Glomerular visceral epithelial cell (primary cell): ENCODE measurements around the gene ZYG11A.

Source experiments
- DNase-seq: peaks from one replicate; pipeline ENCODE4 v3.0.0-alpha.2; 2016; ENCODE audit errors: extremely low spot score

ZYG11A gene

DNA sequence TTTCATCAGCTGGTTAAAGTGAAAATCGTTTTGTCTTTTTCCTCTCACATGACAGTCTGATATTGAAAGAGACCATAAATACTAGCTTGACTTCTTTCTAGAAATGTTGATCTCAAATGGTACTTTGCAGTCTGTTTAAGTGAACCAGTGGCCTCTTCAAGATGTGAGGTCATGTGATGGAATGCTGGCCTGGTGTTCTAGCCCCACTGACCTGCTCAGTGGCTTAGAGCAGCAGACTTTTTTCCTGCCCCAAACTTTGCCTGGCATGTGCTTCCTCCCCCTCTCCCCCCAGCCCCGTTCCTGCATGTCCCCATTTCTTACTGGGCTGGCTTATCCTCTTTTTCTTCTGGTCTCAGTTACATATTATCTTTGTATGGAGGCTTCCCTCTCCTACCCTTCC, 34.3 kb downstream of the ZYG11A start:
- DNase-seq, result no peak

DNA sequence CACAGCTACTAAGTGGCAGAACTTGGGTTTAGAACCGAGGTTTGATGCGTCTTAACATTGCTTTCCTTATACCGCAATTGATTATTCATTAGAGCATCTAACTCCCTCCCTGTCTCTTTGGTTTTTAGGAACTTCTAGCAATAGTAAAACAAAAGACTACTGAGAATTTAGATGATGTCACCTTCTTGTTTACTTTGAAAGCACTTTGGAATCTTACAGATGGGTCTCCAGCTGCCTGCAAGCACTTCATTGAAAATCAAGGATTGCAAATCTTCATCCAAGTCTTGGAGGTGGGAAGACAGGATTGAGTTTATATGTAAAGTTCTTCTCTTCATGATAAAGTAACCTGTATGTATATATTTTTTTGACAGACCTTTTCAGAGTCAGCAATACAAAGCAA, 35.0 kb downstream of the ZYG11A start:
- DNase-seq, result no peak

DNA sequence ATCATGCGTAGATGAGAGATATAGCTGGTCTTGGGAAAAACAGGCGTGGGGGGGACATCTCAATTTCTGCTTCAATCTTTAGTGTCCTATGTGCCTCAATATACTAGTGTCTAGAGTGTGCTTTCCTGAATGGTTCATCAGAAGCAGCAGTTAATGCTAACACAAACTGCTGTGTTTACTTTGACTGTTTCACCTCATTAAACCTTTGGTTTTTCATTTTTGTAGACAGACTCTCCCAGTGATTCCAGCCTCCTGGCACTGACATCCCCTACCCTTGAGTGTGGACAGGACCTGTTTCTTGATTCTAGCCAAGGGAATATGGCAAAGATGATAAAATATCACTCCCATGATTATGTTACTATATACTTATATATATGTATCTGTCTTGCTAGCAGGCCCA, 37.6 kb downstream of the ZYG11A start:
- no peak for DNase-seq

DNA sequence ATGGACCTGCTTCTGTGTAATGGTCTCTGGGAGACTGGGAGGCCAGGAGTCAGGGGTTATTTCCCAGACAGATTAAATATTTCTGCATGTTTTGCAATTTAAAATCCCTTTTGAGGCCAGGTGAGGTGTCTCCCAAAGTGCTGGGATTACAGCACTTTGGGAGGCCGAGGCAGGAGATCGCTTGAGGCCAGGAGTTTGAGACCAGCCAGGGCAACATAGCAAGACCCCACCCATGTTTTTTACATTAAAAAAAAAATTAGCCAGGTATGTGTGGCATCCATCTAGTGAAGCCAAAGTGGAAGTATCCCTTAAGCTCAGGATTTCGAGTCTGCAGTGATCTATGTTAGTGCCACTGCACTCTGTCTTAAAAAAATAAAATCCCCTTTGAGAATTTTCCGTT, 44.9 kb downstream of the ZYG11A start:
- no peak for DNase-seq

DNA sequence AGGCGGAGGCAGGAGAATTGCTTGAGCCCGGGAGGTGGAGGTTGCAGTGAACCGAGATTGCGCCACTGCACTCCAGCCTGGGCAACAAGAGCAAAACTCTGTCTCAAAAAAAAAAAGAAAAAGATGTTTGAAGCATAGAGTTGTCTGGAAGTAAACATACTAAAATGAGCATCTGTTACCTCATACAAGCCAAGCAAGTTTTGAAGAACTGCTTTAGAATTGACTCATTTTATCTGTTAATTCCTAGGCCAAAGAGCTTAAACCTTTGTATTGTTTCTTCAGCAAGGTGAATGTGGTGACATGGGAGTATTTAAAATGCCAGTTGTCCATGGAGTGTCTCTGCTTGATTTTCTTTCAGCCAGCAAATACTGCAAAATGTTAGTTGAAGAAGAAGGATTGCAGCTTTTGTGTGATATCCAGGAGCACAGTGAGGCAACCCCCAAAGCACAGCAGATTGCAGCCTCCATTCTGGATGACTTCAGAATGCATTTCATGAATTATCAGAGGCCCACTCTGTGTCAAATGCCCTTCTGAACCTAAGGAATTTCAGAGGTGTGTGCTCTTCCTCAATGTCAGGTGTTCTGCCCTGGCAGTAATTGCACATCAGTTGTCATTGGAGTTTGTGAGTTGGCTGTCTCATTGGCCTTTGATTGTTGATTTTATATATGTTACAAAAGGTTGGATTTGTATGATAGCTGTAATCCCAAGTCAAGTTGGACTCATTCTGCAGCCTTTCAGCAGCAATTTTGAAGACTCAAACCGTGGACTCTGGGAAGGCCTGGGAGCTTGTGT, 50.1 kb downstream of the ZYG11A start:
- no peak for DNase-seq

DNA sequence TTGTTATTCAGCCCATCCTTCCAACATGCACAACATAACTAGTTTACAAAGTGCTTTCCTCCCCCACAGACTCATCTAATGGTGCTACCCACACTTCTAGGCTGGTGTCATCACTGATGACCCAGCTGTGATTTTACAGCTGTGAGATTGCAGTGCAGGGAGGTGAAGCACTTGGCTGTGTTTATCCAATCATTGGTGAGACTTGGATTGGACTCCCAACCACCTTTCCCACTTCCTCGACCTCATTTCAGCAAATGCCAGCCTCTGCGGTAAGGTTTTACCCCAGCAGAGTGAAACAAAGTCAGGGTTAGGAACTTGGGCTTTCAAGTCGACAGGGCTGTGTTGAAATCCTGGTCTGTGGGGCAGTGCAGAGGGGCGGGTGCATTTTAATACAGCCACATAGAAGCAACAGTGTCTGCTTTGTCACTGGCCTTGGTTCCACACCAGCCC, 56.9 kb downstream of the ZYG11A start:
- DNase-seq, result peak; percentile 36

DNA sequence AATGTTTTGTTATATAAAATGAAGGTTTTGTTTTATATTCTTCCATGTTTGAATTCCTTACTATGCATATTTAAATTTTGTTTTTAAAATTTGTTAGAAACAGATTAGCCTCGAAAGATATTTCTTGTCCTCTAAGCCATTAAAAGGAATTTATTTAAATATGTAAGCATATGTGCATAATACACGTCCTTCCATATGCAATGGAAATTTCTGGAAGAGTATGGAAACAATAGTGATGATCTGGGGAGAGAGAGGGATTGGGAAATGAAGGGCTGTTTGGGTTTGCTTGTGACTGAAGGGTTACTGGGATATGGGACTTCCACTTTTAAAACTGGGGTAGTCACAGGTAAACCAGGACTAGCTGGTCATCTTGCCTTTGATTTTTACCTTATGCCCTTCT, 57.8 kb downstream of the ZYG11A start:
- DNase-seq, result no peak

DNA sequence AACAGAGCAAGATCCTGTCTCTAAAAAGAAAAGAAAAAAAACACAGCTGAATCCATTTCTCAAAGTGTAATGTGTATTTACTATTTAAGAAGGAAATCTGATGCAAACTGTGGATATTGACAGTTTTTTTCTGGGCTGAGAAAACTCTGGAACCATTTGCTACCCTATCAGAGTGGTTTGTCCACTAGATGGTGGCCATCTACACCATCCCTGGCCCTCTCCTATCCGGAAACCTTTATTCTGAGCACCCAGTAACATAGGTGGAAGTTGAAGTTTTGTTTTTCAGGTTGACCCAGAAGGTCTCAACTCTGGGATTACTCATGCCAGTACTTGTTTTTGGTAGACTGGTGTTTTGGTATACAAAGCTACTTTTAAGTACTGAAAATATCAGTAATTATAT, 58.8 kb downstream of the ZYG11A start:
- no peak for DNase-seq

DNA sequence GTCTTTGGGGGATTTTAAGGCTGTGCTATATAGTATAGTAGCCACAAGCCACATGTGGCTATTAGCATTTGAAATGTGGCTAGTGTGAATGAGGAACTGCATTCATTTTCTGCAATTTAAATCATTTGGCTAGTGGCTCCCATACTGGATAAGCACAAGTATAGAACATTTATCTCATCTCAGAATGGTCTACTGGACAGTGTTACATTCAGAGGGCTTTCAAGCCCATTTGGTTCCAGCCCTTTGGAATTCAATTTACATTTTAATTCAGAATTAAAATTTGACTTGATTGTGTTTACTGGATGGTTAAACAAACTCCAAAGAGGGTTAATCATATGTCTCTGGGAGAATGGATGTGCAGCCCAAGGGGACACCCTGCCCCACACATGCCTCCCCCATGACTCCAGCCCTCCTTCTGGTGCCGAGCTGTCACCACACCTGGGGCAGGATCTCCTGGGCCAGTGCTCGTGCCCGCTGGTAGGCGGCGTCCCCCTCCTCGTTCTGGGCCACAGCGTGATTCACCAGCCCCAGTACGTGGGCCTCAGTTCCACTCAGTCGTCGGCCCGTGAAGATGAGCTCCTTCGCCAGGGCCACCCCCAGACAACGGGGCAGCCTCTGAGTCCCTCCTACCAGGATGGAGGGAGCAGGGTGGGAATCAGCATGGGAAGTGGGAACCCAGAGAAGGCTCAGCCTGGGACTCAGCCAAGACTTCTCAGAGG, 61.8 kb downstream of the ZYG11A start:
- no peak for DNase-seq

DNA sequence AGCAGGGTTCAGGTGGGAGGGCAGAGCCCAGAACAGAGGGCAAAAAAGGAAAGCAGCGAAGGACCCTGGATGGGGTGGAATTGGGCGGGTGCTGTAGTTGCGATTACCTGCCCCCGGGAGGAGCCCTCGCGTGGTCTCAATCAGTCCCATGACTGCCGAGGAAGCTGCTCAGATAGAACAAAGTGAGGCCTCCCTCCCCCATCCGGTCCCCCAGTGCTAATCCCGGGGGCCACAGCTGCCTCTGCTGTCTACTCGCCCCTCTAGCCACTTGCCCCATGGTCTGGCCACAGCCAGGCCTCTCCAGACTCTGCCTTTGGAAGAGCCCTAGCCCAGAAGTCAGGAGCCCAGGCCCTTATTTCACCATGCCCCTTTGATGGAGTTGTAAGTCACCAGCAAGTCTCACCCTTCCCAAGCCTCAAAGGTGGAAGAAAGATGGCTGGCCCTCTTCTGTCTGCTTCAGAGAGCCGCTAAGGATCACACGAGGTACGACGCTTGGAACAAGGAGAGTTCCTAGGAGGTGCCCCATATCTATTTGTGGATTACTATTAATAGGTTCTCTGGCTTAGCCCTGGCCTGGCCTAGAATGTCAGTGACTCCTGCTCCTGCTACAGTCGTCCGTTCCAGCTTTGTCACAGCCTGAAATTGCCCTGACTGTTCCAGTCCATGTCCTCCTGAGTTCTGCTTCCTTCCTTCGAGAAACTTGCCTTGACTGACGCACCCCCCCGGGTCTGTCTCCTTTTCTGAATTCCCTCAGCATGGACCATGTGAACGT, 62.6 kb downstream of the ZYG11A start:
- DNase-seq, result peak; percentile 41

DNA sequence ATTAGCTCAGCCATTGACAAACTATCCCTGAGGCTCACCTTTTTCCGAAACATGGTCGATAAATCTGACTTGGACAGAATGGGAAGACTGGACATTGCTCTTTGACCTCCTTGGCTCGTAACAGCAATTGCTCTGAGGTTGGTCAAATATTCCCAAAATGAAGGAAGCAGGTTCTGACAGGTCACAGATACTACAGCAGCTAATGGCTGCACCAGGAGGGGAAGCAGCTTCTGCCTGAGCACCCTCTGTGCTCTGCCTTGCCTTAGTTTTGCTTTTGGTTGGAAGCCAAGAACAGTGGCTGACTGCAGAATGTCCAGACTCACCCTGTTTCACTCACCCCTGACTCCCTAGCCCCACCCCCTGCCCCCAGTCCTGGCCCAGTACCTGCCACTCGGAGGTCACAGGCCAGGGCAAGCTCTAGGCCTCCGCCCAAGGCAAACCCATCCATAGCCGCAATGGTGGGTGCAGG, 63.6 kb downstream of the ZYG11A start:
- no peak for DNase-seq

DNA sequence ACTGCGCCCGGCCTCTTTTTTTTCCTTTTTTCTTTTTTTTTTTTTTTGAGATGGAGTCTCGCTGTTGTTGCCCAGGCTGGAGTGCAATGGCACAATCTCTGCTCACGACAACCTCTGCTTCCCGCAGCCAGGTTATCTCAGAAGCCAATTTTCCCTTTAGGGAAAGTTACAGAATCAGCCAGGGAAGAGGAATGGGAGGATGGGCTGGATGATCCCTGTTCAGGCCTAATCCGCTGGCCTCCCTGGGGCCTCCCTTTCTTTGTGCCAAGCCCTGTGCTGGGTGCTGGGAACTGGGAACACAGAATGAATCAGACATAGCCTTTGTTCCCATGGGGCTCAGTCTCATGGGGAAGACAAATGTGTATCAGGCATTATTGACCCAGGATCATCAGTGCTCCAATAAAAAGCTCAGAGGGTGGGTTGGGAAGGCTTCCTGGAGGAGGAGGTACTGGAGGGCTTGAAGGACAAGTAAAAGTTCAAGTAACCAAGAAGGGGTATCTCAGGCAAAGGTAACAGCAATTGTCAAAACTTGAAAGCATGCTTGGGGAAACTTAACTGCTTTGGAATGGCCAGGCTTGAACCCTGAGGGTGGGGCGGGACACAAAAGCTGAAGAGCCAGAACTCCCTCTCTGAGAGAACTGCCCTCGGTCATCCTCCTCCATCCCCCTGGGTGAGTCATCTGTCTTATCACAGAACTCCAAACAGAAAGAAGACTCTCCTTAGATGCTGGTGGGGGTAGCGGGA, 64.7 kb downstream of the ZYG11A start:
- DNase-seq, result no peak

DNA sequence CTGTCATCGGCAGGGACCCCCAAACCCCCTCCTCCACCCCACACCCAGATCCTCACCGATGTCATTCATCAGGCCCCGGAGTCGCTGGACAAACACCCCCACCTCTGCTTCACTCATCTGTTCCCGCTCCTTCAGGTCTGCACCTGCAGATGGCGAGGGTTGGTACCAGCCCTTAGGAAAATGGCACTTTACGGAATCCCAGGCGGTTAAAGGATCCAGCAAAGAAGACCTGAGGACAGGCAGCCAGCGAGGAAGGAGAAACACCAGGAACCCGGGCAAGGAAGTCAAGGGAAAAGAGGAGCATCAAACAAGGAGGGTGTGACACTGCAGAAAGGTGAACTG, 65.2 kb downstream of the ZYG11A start:
- no peak for DNase-seq

DNA sequence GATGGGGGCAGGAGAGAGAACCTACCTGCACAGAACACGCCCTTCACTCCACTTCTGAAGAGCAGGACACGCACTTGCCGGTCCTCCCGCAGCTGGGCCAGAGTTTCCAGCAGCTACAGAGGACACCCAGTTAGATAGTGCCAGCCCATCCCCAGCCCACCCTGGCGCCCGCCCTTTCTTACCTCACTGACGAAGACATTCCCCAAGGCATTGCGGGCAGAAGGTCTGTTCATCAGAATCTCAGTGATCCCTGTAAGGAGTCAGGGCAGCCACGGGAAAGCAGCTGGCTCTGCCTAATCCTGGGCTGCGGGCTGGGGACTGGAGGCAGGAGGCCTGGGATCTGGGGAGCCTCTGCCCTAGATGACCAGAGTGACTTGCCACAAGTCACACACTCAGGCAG, 69.0 kb downstream of the ZYG11A start:
- no peak for DNase-seq

DNA sequence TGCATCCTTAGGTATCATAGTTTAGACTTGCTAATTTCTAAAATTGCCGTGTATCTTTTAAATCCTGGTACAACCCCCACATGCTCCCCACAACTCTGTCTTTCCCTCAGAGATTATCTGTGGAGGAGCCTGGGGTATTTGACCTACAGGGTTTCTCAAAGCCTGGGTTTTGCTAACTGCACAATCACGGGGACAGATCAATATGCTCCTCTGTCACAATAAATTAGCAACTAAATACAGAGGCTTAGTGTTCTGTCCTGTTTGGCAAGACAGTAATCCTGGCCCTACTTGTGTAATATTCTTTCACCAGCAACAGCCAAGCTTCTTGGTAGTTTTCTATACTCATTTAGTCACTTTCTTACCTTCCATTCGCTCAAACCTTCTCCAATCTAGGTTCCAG, 70.5 kb downstream of the ZYG11A start:
- no peak for DNase-seq

DNA sequence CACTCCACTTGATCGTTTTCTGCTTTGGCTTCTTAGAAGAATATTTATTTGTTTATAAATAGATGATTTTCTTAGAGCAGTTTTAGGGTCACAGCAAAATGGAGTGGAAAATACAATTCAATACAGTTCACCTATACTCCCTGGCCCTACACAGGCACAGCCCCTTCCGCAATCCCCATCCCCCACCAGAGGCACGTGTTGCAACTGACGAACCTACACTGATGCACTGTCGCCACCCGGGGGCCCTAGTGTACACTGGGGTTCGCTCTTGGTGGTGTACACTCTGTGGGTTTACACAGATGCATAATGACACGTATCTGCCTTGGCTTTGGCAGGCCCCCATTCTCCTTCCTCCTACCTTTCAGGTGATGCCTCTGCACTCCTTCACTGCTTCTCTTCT, 71.0 kb downstream of the ZYG11A start:
- no peak for DNase-seq

DNA sequence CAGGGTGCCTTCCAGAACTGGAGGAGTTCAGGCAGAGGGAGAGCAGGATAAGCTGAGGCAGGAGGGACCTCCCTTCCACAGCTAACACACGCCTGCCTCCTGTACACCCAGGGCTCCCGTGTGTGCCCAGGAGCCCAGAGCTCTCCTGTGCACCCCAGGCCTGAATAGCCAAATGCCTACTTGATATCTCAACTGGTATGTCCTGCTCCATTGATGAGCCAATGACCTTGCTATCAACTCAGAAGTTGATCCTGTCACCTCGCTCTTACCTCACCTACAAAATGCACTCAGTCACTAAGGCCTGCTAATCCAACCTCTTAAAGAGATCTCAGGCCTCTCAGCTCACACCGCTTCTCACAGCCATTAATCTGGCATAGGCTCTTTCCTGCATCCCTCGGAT, 71.9 kb downstream of the ZYG11A start:
- DNase-seq, result no peak

DNA sequence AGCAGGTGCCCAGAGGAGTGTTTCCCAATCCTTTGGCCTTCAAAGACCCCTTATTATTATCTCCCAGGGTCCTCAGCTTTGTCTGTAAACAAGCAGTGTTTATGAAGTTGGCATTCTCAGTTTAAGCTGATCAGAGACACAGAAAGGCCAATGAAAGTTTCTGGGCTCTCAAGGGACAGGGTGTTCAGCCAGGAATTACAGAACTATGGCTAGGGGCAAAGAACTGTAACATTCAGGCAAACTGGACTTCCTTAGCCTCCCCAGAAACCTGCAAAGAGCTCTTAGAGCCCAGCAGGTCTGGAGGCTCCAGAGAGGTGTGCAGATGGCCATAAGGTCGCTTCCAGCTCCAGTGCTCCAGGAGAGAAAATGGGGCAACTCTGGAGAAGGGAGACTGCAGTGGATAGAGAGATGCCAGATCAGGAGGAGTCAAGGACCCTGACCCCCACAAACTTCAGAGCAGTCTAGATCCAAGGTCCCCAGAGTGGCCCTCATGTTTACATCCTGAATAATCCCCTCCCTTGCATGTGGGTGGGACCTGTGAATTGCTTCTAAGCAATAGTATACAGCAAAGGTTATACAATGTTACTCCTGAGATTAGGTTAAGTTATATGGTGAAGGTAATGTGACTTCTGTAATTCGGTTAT, 72.8 kb downstream of the ZYG11A start:
- no peak for DNase-seq

DNA sequence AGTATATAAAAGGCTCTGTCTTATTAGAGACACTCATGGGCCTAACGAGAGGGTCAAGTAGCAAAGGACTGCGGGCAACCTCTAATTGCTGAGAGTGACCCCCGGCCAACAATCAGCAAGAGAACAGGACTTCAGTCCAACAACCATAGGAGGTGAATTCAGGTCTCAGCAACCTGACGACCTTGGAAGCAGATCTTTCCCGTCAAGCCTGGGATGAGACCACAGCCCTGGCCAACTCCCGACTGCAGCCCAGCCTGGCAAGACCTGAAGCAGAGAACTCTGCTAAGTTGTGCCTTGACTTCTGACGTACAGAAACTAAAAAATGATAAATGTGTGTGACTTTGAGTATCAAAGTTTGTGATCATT, 73.3 kb downstream of the ZYG11A start:
- no peak for DNase-seq

DNA sequence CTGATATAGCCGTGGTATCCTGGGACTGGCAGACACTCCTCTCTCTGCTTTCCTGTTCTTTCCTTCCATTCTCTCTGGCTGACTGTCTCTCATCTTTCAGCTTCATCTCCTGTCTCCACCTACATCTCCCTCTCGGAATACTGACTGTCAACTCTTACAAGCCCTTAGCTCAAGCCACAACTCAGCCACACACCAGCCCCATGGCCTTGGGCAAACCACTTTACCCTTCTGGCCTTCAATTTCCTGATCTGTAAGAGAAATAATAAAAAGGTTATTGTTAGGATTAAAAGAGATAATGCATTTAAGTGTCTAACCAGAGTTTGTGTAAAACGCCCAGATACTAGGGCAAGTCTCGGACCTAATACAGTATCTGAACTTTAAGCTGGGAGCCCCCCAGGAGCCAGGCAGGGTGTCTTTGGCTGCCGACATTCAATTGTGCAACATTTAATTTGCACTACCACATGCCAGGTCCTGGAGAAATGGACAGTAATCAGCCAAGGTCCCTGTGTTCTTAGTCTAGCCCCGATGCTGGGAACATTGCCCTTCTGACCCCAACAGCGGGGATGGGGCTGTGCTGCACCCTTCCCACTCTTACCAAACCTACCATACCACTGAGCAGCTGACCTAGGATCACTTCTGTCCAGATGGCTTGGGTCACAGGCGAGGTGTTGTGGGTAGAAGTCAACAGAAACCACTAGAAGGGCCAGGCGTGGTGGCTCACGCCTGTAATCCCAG, 73.8 kb downstream of the ZYG11A start:
- no peak for DNase-seq

DNA sequence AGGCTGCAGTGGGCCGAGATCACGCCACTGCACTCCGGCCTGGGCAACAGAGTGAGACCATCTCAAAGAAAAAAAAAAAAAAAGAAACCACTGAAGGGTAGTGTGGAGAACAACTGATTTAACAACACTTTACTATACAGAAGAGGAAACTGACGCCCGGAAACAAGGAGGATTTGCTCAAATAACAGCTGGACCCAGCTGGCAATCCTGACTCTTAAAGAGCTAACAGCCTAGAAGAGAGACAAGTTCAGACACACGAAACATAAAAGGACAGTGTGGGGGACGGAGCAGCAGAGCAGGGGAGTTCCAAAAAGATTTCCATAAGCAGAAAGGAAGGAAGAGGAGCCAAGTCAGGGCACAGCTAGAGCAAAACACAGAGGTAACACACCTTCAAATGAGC, 74.6 kb downstream of the ZYG11A start:
- no peak for DNase-seq
